Endothelial cell of hepatic sinusoid (primary cell): ENCODE data around the gene SLC28A1.
"Not testable (repeated sequence)": the region's sequence is repeated elsewhere in the genome, so short reads cannot be mapped to it uniquely, and the experiment has no call there.

ENCODE experiments used
- in situ Hi-C: cut with HindIII; loops from 2 replicates; pipeline ENCODE4 v1.10.0; 2017; ENCODE audit warnings: low sequenced_read_pairs

The SLC28A1 gene

GRCh38 chr15:84905016-84905916 lies 20.8 kb downstream of the SLC28A1 start:
- in situ Hi-C loops: no loop called here

- in situ Hi-C loops: no loop called here
These were observed 23.3 kb downstream of the SLC28A1 start for GRCh38 chr15:84907731-84908130.

- in situ Hi-C loops: no loop called here
These were observed 24.1 kb downstream of the SLC28A1 start for GRCh38 chr15:84908564-84908963.

- in situ Hi-C loops: no loop called here
These were observed 24.6 kb downstream of the SLC28A1 start for GRCh38 chr15:84909029-84909428.

GRCh38 chr15:84909782-84910181 lies 25.3 kb downstream of the SLC28A1 start:
- in situ Hi-C loops: loop anchor here (5.0 kb wide), 1 partner anchor 77 kb away; no protein-coding TSS in a partner anchor

GRCh38 chr15:84910928-84911623 lies 26.6 kb downstream of the SLC28A1 start:
- in situ Hi-C loops: loop anchor here (5.0 kb wide), 1 partner anchor 79 kb away; no protein-coding TSS in a partner anchor

- in situ Hi-C loops: loop anchor here (5.0 kb wide), 1 partner anchor 80 kb away; no protein-coding TSS in a partner anchor
These were observed 27.6 kb downstream of the SLC28A1 start for GRCh38 chr15:84911879-84912660.

- in situ Hi-C loops: loop anchor here (5.0 kb wide), 1 partner anchor 81 kb away; no protein-coding TSS in a partner anchor
These were observed 28.9 kb downstream of the SLC28A1 start for GRCh38 chr15:84913360-84913723.

GRCh38 chr15:84914351-84914750 lies 29.9 kb downstream of the SLC28A1 start:
- in situ Hi-C loops: loop anchor here (5.0 kb wide), 1 partner anchor 82 kb away; no protein-coding TSS in a partner anchor

GRCh38 chr15:84914909-84915605 lies 30.6 kb downstream of the SLC28A1 start:
- in situ Hi-C loops: loop anchor here (5.0 kb wide), 1 partner anchor 83 kb away; no protein-coding TSS in a partner anchor

GRCh38 chr15:84915606-84915958 lies 31.1 kb downstream of the SLC28A1 start:
- in situ Hi-C loops: no loop called here

- in situ Hi-C loops: no loop called here
These were observed 33.0 kb downstream of the SLC28A1 start for GRCh38 chr15:84917452-84917851.

GRCh38 chr15:84919106-84919667 lies 34.7 kb downstream of the SLC28A1 start:
- in situ Hi-C loops: no loop called here

- in situ Hi-C loops: no loop called here
These were observed 36.7 kb downstream of the SLC28A1 start for GRCh38 chr15:84921121-84921520.

- in situ Hi-C loops: no loop called here
These were observed 38.1 kb downstream of the SLC28A1 start for GRCh38 chr15:84922530-84922929.

- in situ Hi-C loops: no loop called here
These were observed 39.7 kb downstream of the SLC28A1 start for GRCh38 chr15:84924077-84924731.

GRCh38 chr15:84924821-84925569 lies 40.5 kb downstream of the SLC28A1 start:
- in situ Hi-C loops: not testable (repeated sequence)

- in situ Hi-C loops: no loop called here
These were observed 41.4 kb downstream of the SLC28A1 start for GRCh38 chr15:84925906-84926305.
